ENCODE data around the gene TMEM74B. TPM values are rescaled to one million over a fixed set of nuclear protein-coding genes. Genes with fewer than 3 reads are reported as not detected.

TMEM74B gene
- total and polyA plus RNA-seq, 10 donors = 0.46 to 2.7 (median 0.77) TPM; not detected in 1

GRCh38 chr20:1174787-1175186, 10.0 kb downstream of the TMEM74B start:
- Histone ChIP-seq H3K4me1 (no peaks in the 10 kb centered on the region), H3K36me3 (peaks cover 0 to 90% (median 29%) of the 10 kb centered on the region in 6 donors), H3K27ac (no peak overlapping the region), H3K9me3 (no peaks in the 10 kb centered on the region), H3K27me3 (replicated peaks in 1 of 7) (no peaks in the 10 kb centered on the region), H3K4me3 (no peak overlapping the region)
- TF ChIP-seq CTCF (IDR thresholded peaks at IDR 0.05 in 8 of 11, conservative IDR thresholded peaks at IDR 0.05 in 3 of 11) (no peak), POLR2A (IDR thresholded peaks at IDR 0.05) (no peak), POLR2AphosphoS5 (IDR thresholded peaks at IDR 0.05) (no peak)
- WGBS, 5 donors = 90 to 96% (median 92%) methylated on average over 7 to 8 of the region's 8 CpGs
- DNase-seq = no peak
- intact Hi-C loops (cut with DNase I; ENCODE audit: low total_unique reads) = no loop called here

- WGBS, 5 donors = 85 to 95% (median 93%) methylated on average over 4 of the region's 4 CpGs
- no peaks in the 10 kb centered on the region for H3K9me3 ChIP-seq
- H3K27me3 ChIP-seq (replicated peaks in 1 of 7) = no peaks in the 10 kb centered on the region
- no peak overlapping the region for H3K27ac ChIP-seq
- intact Hi-C loops (cut with DNase I; ENCODE audit: low total_unique reads) = no loop called here
- peaks cover 0 to 100% (median 40%) of the 10 kb centered on the region in 6 donors for H3K36me3 ChIP-seq
- H3K4me3 ChIP-seq = no peak overlapping the region
- H3K4me1 ChIP-seq = no peaks in the 10 kb centered on the region
- DNase-seq = no peak
- TF ChIP-seq POLR2A (IDR thresholded peaks at IDR 0.05) (no peak), CTCF (IDR thresholded peaks at IDR 0.05 in 8 of 11, conservative IDR thresholded peaks at IDR 0.05 in 3 of 11) (no peak), POLR2AphosphoS5 (IDR thresholded peaks at IDR 0.05) (no peak)
Measured at GRCh38 chr20:1173698-1174097, 11.1 kb downstream of the TMEM74B start.

GRCh38 chr20:1171461-1172093, 13.2 kb downstream of the TMEM74B start:
- Histone ChIP-seq H3K4me3 (no peak overlapping the region), H3K36me3 (peaks cover 0 to 100% (median 57%) of the 10 kb centered on the region in 6 donors), H3K27ac (no peak overlapping the region), H3K9me3 (no peaks in the 10 kb centered on the region), H3K27me3 (replicated peaks in 1 of 7) (no peaks in the 10 kb centered on the region), H3K4me1 (no peaks in the 10 kb centered on the region)
- 69 to 86% (median 75%) methylated on average over 3 to 4 of the region's 4 CpGs for WGBS, 5 donors
- no peak for DNase-seq
- intact Hi-C loops (cut with DNase I; ENCODE audit: low total_unique reads) = no loop called here
- TF ChIP-seq POLR2A (IDR thresholded peaks at IDR 0.05) (no peak), CTCF (IDR thresholded peaks at IDR 0.05 in 8 of 11, conservative IDR thresholded peaks at IDR 0.05 in 3 of 11) (no peak), POLR2AphosphoS5 (IDR thresholded peaks at IDR 0.05) (no peak)

- Histone ChIP-seq H3K4me3 (no peak overlapping the region), H3K9me3 (no peaks in the 10 kb centered on the region), H3K36me3 (peaks cover 4 to 100% (median 80%) of the 10 kb centered on the region in 6 donors), H3K27me3 (replicated peaks in 1 of 7) (no peaks in the 10 kb centered on the region), H3K27ac (no peak overlapping the region), H3K4me1 (no peaks in the 10 kb centered on the region)
- TF ChIP-seq POLR2AphosphoS5 (IDR thresholded peaks at IDR 0.05) (peak in 1 of 3 donors; percentile 15), POLR2A (IDR thresholded peaks at IDR 0.05) (no peak)
- WGBS, 5 donors = 93 to 98% (median 97%) methylated on average over 5 of the region's 5 CpGs
- no peak for DNase-seq
- intact Hi-C loops (cut with DNase I; ENCODE audit: low total_unique reads) = no loop called here
Measured at GRCh38 chr20:1169224-1169623, 15.6 kb downstream of the TMEM74B start.

All from spleen (tissue), 11 donors.